Mucosa of descending colon (tissue), 3 donors: ENCODE measurements around the gene TMEM37. TPM values are rescaled to one million over a fixed set of nuclear protein-coding genes. Genes with fewer than 3 reads are reported as not detected.
A peak's percentile ranks its signal among the peaks of the same experiment; 100 is the strongest.

Experiments
- ATAC-seq: fragments of 200-7000 bp; cut with Tn5 transposase; one replicate; pipeline ENCODE4 v1.9.1; 2020; ENCODE audit warnings: mild to moderate bottlenecking, moderate library complexity
- DNase-seq, 3 donors: peaks; one replicate each; pipeline ENCODE4 v3.0.0-alpha.2; 2020
- H3K36me3 ChIP-seq: fragments of 200-600 bp; one replicate; pipeline ENCODE4 v1.8.0; 2021; ENCODE audit warnings: low read depth, mild to moderate bottlenecking
- H3K4me1 ChIP-seq: fragments of 200-600 bp; one replicate; pipeline ENCODE4 v1.8.0; 2021; ENCODE audit warnings: low read depth, mild to moderate bottlenecking
- H3K4me3 ChIP-seq: fragments of 200-600 bp; one replicate; pipeline ENCODE4 v1.8.0; 2021; ENCODE audit warnings: mild to moderate bottlenecking
- H3K9me3 ChIP-seq: fragments of 200-600 bp; one replicate; pipeline ENCODE4 v1.8.0; 2021; ENCODE audit warnings: mild to moderate bottlenecking
- intact Hi-C, 2 donors: fragments of 100-400 bp; cut with DNase I in 1 of 2; cut with micrococcal nuclease in 1 of 2; formaldehyde crosslinking; loops; one replicate each; pipeline versions ENCODE4 v1.11.0 to v1.11.1; 2022; cut with DNase I, micrococcal nuclease
- total RNA-seq, 3 donors: library from RNA; stranded (reverse); fragmentation: NEBNext Ultra II Directional in 2 of 3; extraction: Animal tissue kit (Norgen Biotek cat#: 25700) in 2 of 3; gene quantifications; one replicate each; pipeline versions ENCODE4 v1.2.1 to v1.2.4, GENCODE V29; 2021 to 2023
- TF ChIP-seq, protein P1 (sequence below): fragments of 200-600 bp; IDR thresholded peaks from one replicate; pipeline ENCODE4 v1.8.0; 2022; ENCODE audit warnings: antibody characterized with exemption, mild to moderate bottlenecking
- donor health status: DM: no; HTN: no; CAD: no; lungs with moderate emphysema.
- donor health status: DM: no; HTN: no; CAD: no.
- donor health status: DM: no; HTN: yes; CAD: no.

Gene TMEM37
- total RNA-seq, 3 donors from 2014 or later, result 54.0 to 173 (median 100) TPM

- peaks cover 28% of the 10 kb centered on the region for H3K4me1 ChIP-seq
- TF ChIP-seq, protein P1, sequence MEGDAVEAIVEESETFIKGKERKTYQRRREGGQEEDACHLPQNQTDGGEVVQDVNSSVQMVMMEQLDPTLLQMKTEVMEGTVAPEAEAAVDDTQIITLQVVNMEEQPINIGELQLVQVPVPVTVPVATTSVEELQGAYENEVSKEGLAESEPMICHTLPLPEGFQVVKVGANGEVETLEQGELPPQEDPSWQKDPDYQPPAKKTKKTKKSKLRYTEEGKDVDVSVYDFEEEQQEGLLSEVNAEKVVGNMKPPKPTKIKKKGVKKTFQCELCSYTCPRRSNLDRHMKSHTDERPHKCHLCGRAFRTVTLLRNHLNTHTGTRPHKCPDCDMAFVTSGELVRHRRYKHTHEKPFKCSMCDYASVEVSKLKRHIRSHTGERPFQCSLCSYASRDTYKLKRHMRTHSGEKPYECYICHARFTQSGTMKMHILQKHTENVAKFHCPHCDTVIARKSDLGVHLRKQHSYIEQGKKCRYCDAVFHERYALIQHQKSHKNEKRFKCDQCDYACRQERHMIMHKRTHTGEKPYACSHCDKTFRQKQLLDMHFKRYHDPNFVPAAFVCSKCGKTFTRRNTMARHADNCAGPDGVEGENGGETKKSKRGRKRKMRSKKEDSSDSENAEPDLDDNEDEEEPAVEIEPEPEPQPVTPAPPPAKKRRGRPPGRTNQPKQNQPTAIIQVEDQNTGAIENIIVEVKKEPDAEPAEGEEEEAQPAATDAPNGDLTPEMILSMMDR, result no peak
- ATAC-seq (no peak), DNase-seq (no peak)
- H3K9me3 ChIP-seq, result no peaks in the 10 kb centered on the region
- intact Hi-C loops, result no loop called here
- H3K36me3 ChIP-seq, result no peaks in the 10 kb centered on the region
- no peak overlapping the region for H3K4me3 ChIP-seq
Observed at GRCh38 chr2:119436993-119437772, 5.5 kb downstream of the TMEM37 start.

GRCh38 chr2:119438128-119438656, 6.5 kb downstream of the TMEM37 start:
- no peak overlapping the region for H3K4me3 ChIP-seq
- TF ChIP-seq, protein P1, result no peak
- H3K9me3 ChIP-seq, result no peaks in the 10 kb centered on the region
- intact Hi-C loops, result no loop called here
- H3K36me3 ChIP-seq, result no peaks in the 10 kb centered on the region
- DNase-seq (no peak), ATAC-seq (no peak)
- H3K4me1 ChIP-seq, result peaks cover 20% of the 10 kb centered on the region

- DNase-seq (no peak), ATAC-seq (no peak)
- peaks cover 17% of the 10 kb centered on the region for H3K4me1 ChIP-seq
- H3K36me3 ChIP-seq, result no peaks in the 10 kb centered on the region
- TF ChIP-seq, protein P1, result no peak
- H3K4me3 ChIP-seq, result no peak overlapping the region
- H3K9me3 ChIP-seq, result no peaks in the 10 kb centered on the region
- intact Hi-C loops, result no loop called here
Observed at GRCh38 chr2:119438726-119439284, 7.2 kb downstream of the TMEM37 start.

- ATAC-seq (no peak), DNase-seq (no peak)
- TF ChIP-seq, protein P1, result no peak
- Histone ChIP-seq H3K4me1 (peaks cover 10% of the 10 kb centered on the region), H3K36me3 (no peaks in the 10 kb centered on the region), H3K9me3 (no peaks in the 10 kb centered on the region), H3K4me3 (no peak overlapping the region)
- intact Hi-C loops, result no loop called here
Observed at GRCh38 chr2:119439574-119440500, 8.2 kb downstream of the TMEM37 start.

DNA sequence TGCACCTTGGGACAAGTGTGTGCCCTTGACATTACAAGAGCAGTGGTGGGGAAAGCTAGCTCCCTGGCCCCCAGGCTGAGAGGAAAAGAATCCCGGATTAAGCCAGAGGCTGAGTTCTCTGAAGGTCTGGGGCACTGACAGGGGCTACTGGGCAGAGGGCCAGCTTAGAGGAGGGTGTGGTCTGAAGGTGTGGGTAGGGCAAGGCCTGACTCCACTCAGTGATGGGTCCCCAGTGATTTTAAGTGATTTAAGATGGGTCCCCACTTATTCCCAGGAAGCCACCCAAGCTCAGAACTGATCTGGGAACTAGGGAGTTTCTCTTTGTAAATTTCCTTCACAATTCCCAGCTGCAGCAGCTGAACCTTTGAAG, 8.8 kb downstream of the TMEM37 start:
- Histone ChIP-seq H3K9me3 (no peaks in the 10 kb centered on the region), H3K4me3 (no peak overlapping the region), H3K4me1 (peaks cover 5% of the 10 kb centered on the region), H3K36me3 (no peaks in the 10 kb centered on the region)
- TF ChIP-seq, protein P1, result no peak
- intact Hi-C loops, result no loop called here
- DNase-seq (no peak), ATAC-seq (peak; percentile 7)
